Uterus (tissue), 4 donors: ENCODE measurements around the gene ADAMTSL2. TPM values are rescaled to one million over a fixed set of nuclear protein-coding genes. Genes with fewer than 3 reads are reported as not detected.

Source experiments
- DNase-seq, 2 donors: peaks; one replicate each; pipeline ENCODE4 v3.0.0-alpha.2; 2019 to 2020
- H3K27ac ChIP-seq, 2 donors: fragments of 200-600 bp; sonication (generic); 1 replicate in 1 of 2; 2 replicates in 1 of 2; pipeline ENCODE4 v1.5.1; 2016 to 2018
- H3K27me3 ChIP-seq, 2 donors: fragments of 200-600 bp; sonication (generic); one replicate each; pipeline ENCODE4 v1.5.1; 2018 to 2019; ENCODE audit warnings: control low read depth in 1 of 2
- H3K36me3 ChIP-seq, 2 donors: fragments of 200-600 bp; sonication (generic); one replicate each; pipeline ENCODE4 v1.5.1; 2019; ENCODE audit warnings: control low read depth in 1 of 2
- H3K4me1 ChIP-seq, 2 donors: fragments of 200-600 bp; sonication (generic); one replicate each; pipeline ENCODE4 v1.5.1; 2018 to 2019; ENCODE audit warnings: control low read depth in 1 of 2
- H3K4me3 ChIP-seq, 2 donors: fragments of 200-600 bp; sonication (generic); 1 replicate in 1 of 2; 2 replicates in 1 of 2; pipeline ENCODE4 v1.5.1; 2018 to 2019; ENCODE audit warnings: mild to moderate bottlenecking in 1 of 2
- H3K9me3 ChIP-seq, 2 donors: fragments of 200-600 bp; sonication (generic); one replicate each; pipeline ENCODE4 v1.5.1; 2019; ENCODE audit warnings: control low read depth in 1 of 2
- CTCF ChIP-seq, 4 experiments: fragments of 200-600 bp in 2 of 4; fragments of 450-650 bp in 2 of 4; sonication (generic) in 2 of 4; IDR thresholded peaks; one replicate each; pipeline ENCODE4 v1.5.1; 2016 to 2019; ENCODE audit warnings: antibody characterized with exemption in 4 of 4, mild to moderate bottlenecking in 2 of 4, moderate library complexity in 1 of 4
- POLR2A ChIP-seq, 2 donors: fragments of 450-650 bp; IDR thresholded peaks; one replicate each; pipeline ENCODE4 v1.6.1; 2016; ENCODE audit warnings: antibody characterized with exemption in 2 of 2, mild to moderate bottlenecking in 1 of 2, moderate library complexity in 1 of 2
- intact Hi-C: fragments of 100-400 bp; cut with DNase I; formaldehyde crosslinking; loops from one replicate; pipeline ENCODE4 v1.15.1; 2023; ENCODE audit warnings: low total_unique reads
- total RNA-seq, 4 donors: library from RNA; depleted of rRNA in 3 of 4; stranded (reverse); fragments of >200 nt in 3 of 4; gene quantifications; one replicate each; pipeline versions ENCODE4 v1.1.0 to v1.2.4, GENCODE V29; 2014 to 2023
- donor health status: DM: yes; HTN: yes; CAD: no.

ADAMTSL2 gene
- total RNA-seq, 4 donors from 2014 or later: 0.26 to 3.0 (median 2.4) TPM; not detected in 1

- intact Hi-C loops: no loop called here
- Histone ChIP-seq H3K9me3 (no peaks in the 10 kb centered on the region), H3K4me3 (no peak overlapping the region), H3K27ac (no peak overlapping the region), H3K36me3 (no peaks in the 10 kb centered on the region), H3K27me3 (no peaks in the 10 kb centered on the region), H3K4me1 (no peaks in the 10 kb centered on the region)
- TF ChIP-seq POLR2A (IDR thresholded peaks at IDR 0.05) (no peak), CTCF (IDR thresholded peaks at IDR 0.05) (no peak)
- no peak for DNase-seq
Measured at GRCh38 chr9:133598978-133599377, 64.5 kb downstream of the ADAMTSL2 start.

- H3K4me1 ChIP-seq: no peaks in the 10 kb centered on the region
- intact Hi-C loops: no loop called here
- no peaks in the 10 kb centered on the region for H3K36me3 ChIP-seq
- H3K27ac ChIP-seq: no peak overlapping the region
- no peak for TF ChIP-seq CTCF (IDR thresholded peaks at IDR 0.05)
- no peak for TF ChIP-seq POLR2A (IDR thresholded peaks at IDR 0.05)
- no peak overlapping the region for H3K4me3 ChIP-seq
- no peak for DNase-seq
- H3K9me3 ChIP-seq: no peaks in the 10 kb centered on the region
- no peaks in the 10 kb centered on the region for H3K27me3 ChIP-seq
Measured at GRCh38 chr9:133599470-133600173, 65.1 kb downstream of the ADAMTSL2 start.

- Histone ChIP-seq H3K27ac (no peak overlapping the region), H3K4me1 (no peaks in the 10 kb centered on the region), H3K9me3 (no peaks in the 10 kb centered on the region), H3K36me3 (no peaks in the 10 kb centered on the region), H3K4me3 (no peak overlapping the region), H3K27me3 (no peaks in the 10 kb centered on the region)
- TF ChIP-seq POLR2A (IDR thresholded peaks at IDR 0.05) (no peak), CTCF (IDR thresholded peaks at IDR 0.05) (no peak)
- intact Hi-C loops: no loop called here
- DNase-seq: no peak
Measured at GRCh38 chr9:133600739-133601138, 66.2 kb downstream of the ADAMTSL2 start.

GRCh38 chr9:133601746-133602145, 67.2 kb downstream of the ADAMTSL2 start:
- DNase-seq: no peak
- Histone ChIP-seq H3K27ac (no peak overlapping the region), H3K4me1 (no peaks in the 10 kb centered on the region), H3K36me3 (no peaks in the 10 kb centered on the region), H3K9me3 (no peaks in the 10 kb centered on the region), H3K4me3 (no peak overlapping the region), H3K27me3 (no peaks in the 10 kb centered on the region)
- intact Hi-C loops: no loop called here
- TF ChIP-seq CTCF (IDR thresholded peaks at IDR 0.05) (no peak), POLR2A (IDR thresholded peaks at IDR 0.05) (no peak)

- intact Hi-C loops: no loop called here
- no peaks in the 10 kb centered on the region for H3K27me3 ChIP-seq
Measured at GRCh38 chr9:133602277-133602676, 67.8 kb downstream of the ADAMTSL2 start.

More at GRCh38 chr9:133602277-133602676, 67.8 kb downstream of the ADAMTSL2 start:
- Histone ChIP-seq H3K4me1 (no peaks in the 10 kb centered on the region), H3K36me3 (no peaks in the 10 kb centered on the region), H3K27ac (no peak overlapping the region), H3K4me3 (no peak overlapping the region), H3K9me3 (no peaks in the 10 kb centered on the region)
- TF ChIP-seq POLR2A (IDR thresholded peaks at IDR 0.05) (no peak), CTCF (IDR thresholded peaks at IDR 0.05) (no peak)
- DNase-seq: no peak
